Endothelial cell of umbilical vein (primary cell): ENCODE results near the gene APRT. TPM values are rescaled to one million over a fixed set of nuclear protein-coding genes. Genes with fewer than 3 reads are reported as not detected.

ENCODE experiments used
- BruUV-seq: library from RNA; stranded (reverse); fragments of 400-500 nt; replicated peaks from 2 replicates; lab custom pipeline; 2021; lab: Mats Ljungman, UMichigan
- CTCF ChIA-PET: fragments of 300-600, 350-600 bp; sonication (Branson Sonifier 250); formaldehyde crosslinking; loops from one replicate; lab custom pipeline; 2021; ENCODE audit warnings: antibody characterized with exemption, inconsistent platforms; lab: Charles Lee
- POLR2A ChIA-PET: fragments of 300-600, 350-600 bp; sonication (Branson Sonifier 250); formaldehyde crosslinking; loops from one replicate; lab custom pipeline; 2021; ENCODE audit warnings: antibody characterized with exemption, inconsistent platforms; lab: Charles Lee
- DNase-seq: peaks from one replicate; pipeline ENCODE4 v3.0.0-alpha.2; 2011; ENCODE audit warnings: low read depth, low spot score
- FAIRE-seq: peaks from 2 replicates; lab custom pipeline; 2011; peaks lifted over from hg19 to GRCh38; lab: Jason Lieb, UNC
- H2AFZ ChIP-seq: 2 replicates; pipeline ENCODE4 v1.6.0; 2012; ENCODE audit warnings: low read depth, low read length, control low read depth, inconsistent platforms
- H3K27ac ChIP-seq: 2 replicates; pipeline ENCODE4 v1.5.1; 2011; ENCODE audit warnings: low read depth, mild to moderate bottlenecking, control low read depth, low read length, moderate library complexity; ENCODE audit not compliant: insufficient read depth
- H3K27me3 ChIP-seq, 2 experiments: 2 replicates each; pipeline versions ENCODE4 v1.6.0 to v1.6.1; 2011; ENCODE audit warnings: low read length in 2 of 2, mixed read lengths in 1 of 2; ENCODE audit not compliant: control insufficient read depth in 2 of 2, insufficient read depth in 2 of 2
- H3K36me3 ChIP-seq, 2 experiments: 2 replicates in 1 of 2; 3 replicates in 1 of 2; pipeline ENCODE4 v1.5.1; 2011; ENCODE audit warnings: low read length in 2 of 2, mild to moderate bottlenecking in 1 of 2, moderate library complexity in 1 of 2; ENCODE audit not compliant: control insufficient read depth in 2 of 2, insufficient read depth in 2 of 2; ENCODE audit errors: extremely low read depth in 1 of 2
- H3K4me1 ChIP-seq: 3 replicates; pipeline ENCODE4 v1.5.1; 2011; ENCODE audit warnings: mild to moderate bottlenecking, low read length; ENCODE audit not compliant: control insufficient read depth, insufficient read depth; ENCODE audit errors: extremely low read depth
- H3K4me2 ChIP-seq: 2 replicates; pipeline ENCODE4 v1.6.1; 2011; ENCODE audit warnings: low read length, control low read depth, mixed read lengths; ENCODE audit not compliant: insufficient read depth
- H3K4me3 ChIP-seq, 3 experiments: fragments of 200-600 bp in 1 of 3; sonication (generic), shearing (Covaris generic) in 1 of 3; replicated peaks in 1 of 3; 2 replicates each; pipeline ENCODE4 v1.5.1; 2011 to 2016; ENCODE audit warnings: control low read depth in 3 of 3, low read length in 3 of 3, mild to moderate bottlenecking in 2 of 3, inconsistent platforms in 1 of 3, low read depth in 1 of 3, moderate library complexity in 1 of 3; ENCODE audit not compliant: insufficient read depth in 1 of 3
- H3K79me2 ChIP-seq: 2 replicates; pipeline ENCODE4 v1.6.0; 2012; ENCODE audit warnings: low read length, inconsistent platforms; ENCODE audit not compliant: control insufficient read depth, insufficient read depth
- H3K9ac ChIP-seq: replicated peaks from 2 replicates; pipeline ENCODE3; 2011; ENCODE audit warnings: low read length, control low read depth; ENCODE audit not compliant: insufficient read depth; ENCODE audit errors: extremely low read depth
- H3K9me1 ChIP-seq: replicated peaks from 3 replicates; pipeline ENCODE4 v1.6.0; 2011; ENCODE audit warnings: mild to moderate bottlenecking, low read length; ENCODE audit not compliant: control insufficient read depth, insufficient read depth; ENCODE audit errors: extremely low read depth
- H3K9me3 ChIP-seq: replicated peaks from 2 replicates; pipeline ENCODE4 v1.5.1; 2012; ENCODE audit warnings: low read length, inconsistent platforms; ENCODE audit not compliant: control insufficient read depth, insufficient read depth
- H4K20me1 ChIP-seq: replicated peaks from 2 replicates; pipeline ENCODE3; 2011; ENCODE audit warnings: mild to moderate bottlenecking, low read length; ENCODE audit not compliant: control insufficient read depth, insufficient read depth; ENCODE audit errors: extremely low read depth
- CTCF ChIP-seq, 2 donors: IDR thresholded peaks; 1 replicate in 1 of 2; 2 replicates in 1 of 2; pipeline ENCODE4 v1.5.1; 2011; ENCODE audit warnings: low read length in 2 of 2, mild to moderate bottlenecking in 2 of 2, moderate library complexity in 2 of 2, control low read depth in 1 of 2, inconsistent platforms in 1 of 2, low read depth in 1 of 2; ENCODE audit not compliant: insufficient read depth in 1 of 2; ENCODE audit errors: extremely low read depth in 1 of 2
- EZH2 ChIP-seq: IDR thresholded peaks from 2 replicates; pipeline ENCODE4 v1.6.1; 2012; ENCODE audit warnings: borderline replicate concordance, low read depth, mild to moderate bottlenecking, moderate library complexity, low read length, inconsistent platforms; ENCODE audit not compliant: severe bottlenecking
- FOS ChIP-seq: IDR thresholded peaks from 2 replicates; pipeline ENCODE4 v1.6.1; 2011; ENCODE audit warnings: mild to moderate bottlenecking, low read length, moderate library complexity, borderline replicate concordance; ENCODE audit not compliant: insufficient read depth
- GATA2 ChIP-seq: IDR thresholded peaks from 2 replicates; pipeline ENCODE4 v1.7.0; 2011; ENCODE audit warnings: low read depth, mild to moderate bottlenecking, moderate library complexity, mixed read lengths, low read length; ENCODE audit not compliant: insufficient read length, insufficient read depth
- JUN ChIP-seq: IDR thresholded peaks from 2 replicates; pipeline ENCODE4 v1.6.1; 2011; ENCODE audit warnings: borderline replicate concordance, low read depth; ENCODE audit not compliant: insufficient read length, insufficient read depth
- MAX ChIP-seq: IDR thresholded peaks from 2 replicates; pipeline ENCODE4 v1.6.1; 2011; ENCODE audit not compliant: insufficient read depth, insufficient read length
- MYC ChIP-seq: IDR thresholded peaks from one replicate; pipeline ENCODE4 v1.6.1; 2011; ENCODE audit warnings: mild to moderate bottlenecking, low read depth, low read length
- POLR2A ChIP-seq: IDR thresholded peaks from 2 replicates; pipeline ENCODE4 v1.6.1; 2012; ENCODE audit warnings: low read depth, mild to moderate bottlenecking, control low read depth, low read length
- POLR2AphosphoS5 ChIP-seq: IDR thresholded peaks from 2 replicates; pipeline ENCODE4 v1.6.1; 2012; ENCODE audit warnings: low read depth, mild to moderate bottlenecking, control low read depth, low read length, moderate library complexity; ENCODE audit not compliant: insufficient read depth
- dilution Hi-C: fragments of 300-500 bp; cut with MboI; formaldehyde crosslinking; loops from one replicate; pipeline ENCODE4 v1.15.0; 2019; ENCODE audit warnings: low sequenced_read_pairs; ENCODE audit not compliant: extremely low pct_ligation_motif_present
- intact Hi-C: fragments of 100-400 bp; cut with micrococcal nuclease; formaldehyde crosslinking; loops from one replicate; pipeline ENCODE4 v1.10.0; 2022
- polyA plus RNA-seq, 4 experiments: library from polyadenylated mRNA; depleted of rRNA in 3 of 4; stranded (reverse) in 3 of 4; unstranded in 1 of 4; fragments of >200 nt; gene quantifications; 2 replicates each; pipeline versions ENCODE4 v1.2.1 to v1.2.3, GENCODE V29; 2011 to 2012; ENCODE audit warnings: missing spikeins in 1 of 4
- total RNA-seq: library from RNA; stranded (reverse); gene quantifications from 2 replicates; pipeline ENCODE4 v1.2.3, GENCODE V29; 2021

Gene APRT
- total and polyA plus RNA-seq, 2 donors (not counting 3 experiments of a cell fraction or from before 2014, with no cell fraction given), result 143 to 152 TPM

- no peak overlapping the region for H3K9ac ChIP-seq
Measured at GRCh38 chr16:88807142-88807625, 4.5 kb downstream of the APRT start.

GRCh38 chr16:88806491-88807111 lies 5.1 kb downstream of the APRT start:
- DNase-seq, result no peak
- TF ChIP-seq FOS (no peak), MAX (no peak), CTCF (IDR thresholded peaks at IDR 0.05; ENCODE audit: extremely low read depth in 1 of 2, insufficient read depth in 1 of 2, low read depth in 1 of 2, low read length in 2 of 2) (no peak), EZH2 (no peak), MYC (no peak), JUN (no peak), GATA2 (no peak), POLR2A (no peak), POLR2AphosphoS5 (no peak)
- Histone ChIP-seq H3K79me2 (peaks cover 44% of the 10 kb centered on the region), H2AFZ (no peak overlapping the region), H3K4me1 (peaks cover 20% of the 10 kb centered on the region), H3K9me1 (no peaks in the 10 kb centered on the region), H3K36me3 (peaks cover 4 to 12% of the 10 kb centered on the region in 2 experiments), H3K9ac (no peak overlapping the region), H3K9me3 (no peaks in the 10 kb centered on the region), H3K4me2 (no peak overlapping the region), H3K4me3 (no peak overlapping the region), H3K27ac (no peak overlapping the region), H4K20me1 (no peaks in the 10 kb centered on the region), H3K27me3 (no peaks in the 10 kb centered on the region)
- dilution Hi-C loops (no loop called here), intact Hi-C loops (no loop called here)
- ChIA-PET CTCF (interaction anchor here (0.6 to 2.1 kb wide), 3 partner anchors 12 to 99 kb away, joined by 3 to 8 read pairs (median 4); no protein-coding TSS in a partner anchor), POLR2A (interaction anchor here (1.1 kb wide), 1 partner anchor 69 kb away, joined by 3 read pairs; no protein-coding TSS in a partner anchor)
- no TSS peak for BruUV-seq
- FAIRE-seq, result no peak

More at GRCh38 chr16:88807142-88807625, 4.5 kb downstream of the APRT start:
- Histone ChIP-seq H3K27ac (no peak overlapping the region), H3K4me1 (peaks cover 22% of the 10 kb centered on the region), H3K36me3 (peaks cover 4 to 12% of the 10 kb centered on the region in 2 experiments), H3K9me3 (no peaks in the 10 kb centered on the region), H3K27me3 (no peaks in the 10 kb centered on the region), H4K20me1 (no peaks in the 10 kb centered on the region), H3K79me2 (peaks cover 44% of the 10 kb centered on the region), H3K4me3 (no peak overlapping the region), H3K9me1 (no peaks in the 10 kb centered on the region), H2AFZ (no peak overlapping the region), H3K4me2 (no peak overlapping the region)
- DNase-seq (no peak), FAIRE-seq (no peak)
- dilution Hi-C loops (no loop called here), intact Hi-C loops (no loop called here)
- TF ChIP-seq MYC (no peak), POLR2A (peak; percentile 27)
- BruUV-seq, result no TSS peak
- CTCF ChIA-PET, result interaction anchor here (0.6 to 2.1 kb wide), 2 partner anchors 70 to 99 kb away, joined by 3 to 8 read pairs; no protein-coding TSS in a partner anchor
- POLR2A ChIA-PET, result no interaction called here
